GM10266 (cell line): ENCODE results near the gene FAM118B.

Source experiments
- DNase-seq: peaks from one replicate; pipeline ENCODE4 v3.0.0; 2012; ENCODE audit errors: extremely low spot score
- TF ChIP-seq, protein P1 (sequence below): IDR thresholded peaks from 2 replicates; pipeline ENCODE4 v1.5.1; 2012; ENCODE audit warnings: mild to moderate bottlenecking, low read depth; ENCODE audit not compliant: control insufficient read depth, insufficient read depth; ENCODE audit errors: missing control alignments

FAM118B gene

GRCh38 chr11:126310992-126311310, 99.4 kb downstream of the FAM118B start:
- TF ChIP-seq, protein P1, sequence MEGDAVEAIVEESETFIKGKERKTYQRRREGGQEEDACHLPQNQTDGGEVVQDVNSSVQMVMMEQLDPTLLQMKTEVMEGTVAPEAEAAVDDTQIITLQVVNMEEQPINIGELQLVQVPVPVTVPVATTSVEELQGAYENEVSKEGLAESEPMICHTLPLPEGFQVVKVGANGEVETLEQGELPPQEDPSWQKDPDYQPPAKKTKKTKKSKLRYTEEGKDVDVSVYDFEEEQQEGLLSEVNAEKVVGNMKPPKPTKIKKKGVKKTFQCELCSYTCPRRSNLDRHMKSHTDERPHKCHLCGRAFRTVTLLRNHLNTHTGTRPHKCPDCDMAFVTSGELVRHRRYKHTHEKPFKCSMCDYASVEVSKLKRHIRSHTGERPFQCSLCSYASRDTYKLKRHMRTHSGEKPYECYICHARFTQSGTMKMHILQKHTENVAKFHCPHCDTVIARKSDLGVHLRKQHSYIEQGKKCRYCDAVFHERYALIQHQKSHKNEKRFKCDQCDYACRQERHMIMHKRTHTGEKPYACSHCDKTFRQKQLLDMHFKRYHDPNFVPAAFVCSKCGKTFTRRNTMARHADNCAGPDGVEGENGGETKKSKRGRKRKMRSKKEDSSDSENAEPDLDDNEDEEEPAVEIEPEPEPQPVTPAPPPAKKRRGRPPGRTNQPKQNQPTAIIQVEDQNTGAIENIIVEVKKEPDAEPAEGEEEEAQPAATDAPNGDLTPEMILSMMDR = no peak
- no peak for DNase-seq

DNA sequence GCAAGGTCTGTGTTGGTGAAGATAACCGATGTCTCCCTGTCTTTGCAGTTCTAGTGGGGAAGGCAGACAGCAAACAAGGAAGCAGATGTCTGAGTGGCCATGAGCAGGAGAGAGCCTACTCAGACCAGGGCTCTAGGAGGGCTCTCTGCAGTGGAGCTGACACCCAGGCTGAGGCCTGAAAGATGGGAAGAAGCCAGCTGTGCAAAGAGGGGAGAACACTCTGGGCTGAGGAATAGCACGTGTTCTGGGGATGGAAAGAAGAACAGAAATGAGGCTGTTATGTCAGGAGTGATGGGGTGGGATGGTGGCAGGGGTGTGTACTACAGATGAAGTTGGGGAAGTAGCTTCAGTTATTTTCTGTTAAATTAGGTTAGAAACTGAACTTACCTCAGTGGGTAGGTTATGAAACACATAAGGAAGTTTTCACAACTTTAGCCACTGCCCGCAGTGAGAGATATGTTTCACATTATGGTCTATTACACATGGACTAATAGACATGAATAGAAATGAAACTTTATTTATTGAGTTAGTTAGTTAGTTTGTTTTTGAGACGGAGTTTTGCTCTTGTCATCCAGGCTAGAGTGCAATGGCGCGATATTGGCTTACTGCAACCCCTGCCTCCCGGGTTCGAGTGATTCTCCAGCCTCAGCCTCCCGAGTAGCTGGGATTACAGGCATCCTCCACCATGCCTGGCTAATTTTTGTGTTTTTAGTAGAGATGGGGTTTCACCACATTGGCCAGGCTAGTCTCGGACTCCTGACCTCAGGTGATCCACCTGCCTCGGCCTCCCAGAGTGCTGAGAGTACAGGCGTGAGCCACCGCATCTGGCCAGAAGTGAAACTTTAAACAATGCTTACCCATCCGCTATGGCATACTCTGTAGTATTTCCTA, 100.1 kb downstream of the FAM118B start:
- TF ChIP-seq, protein P1 = no peak
- DNase-seq = peak; percentile 53
